Lung microvascular endothelial cell (primary cell): ENCODE measurements around the gene NYNRIN. TPM values are rescaled to one million over a fixed set of nuclear protein-coding genes. Genes with fewer than 3 reads are reported as not detected.
A peak's percentile ranks its signal among the peaks of the same experiment; 100 is the strongest.
"Not testable (repeated sequence)": the region's sequence is repeated elsewhere in the genome, so short reads cannot be mapped to it uniquely, and the experiment has no call there.

Experiments
- DNase-seq, 2 donors: peaks; one replicate each; pipeline versions ENCODE4 v3.0.0 to v3.0.0-alpha.2; 2010; ENCODE audit warnings: low read depth in 2 of 2
- total RNA-seq: library from RNA; depleted of rRNA; stranded (reverse); fragments of >200 nt; gene quantifications from 2 replicates; pipeline ENCODE4 v1.2.1, GENCODE V29; 2014

NYNRIN gene
- total RNA-seq, 1 donor from 2014 or later: 1.4 TPM

DNA sequence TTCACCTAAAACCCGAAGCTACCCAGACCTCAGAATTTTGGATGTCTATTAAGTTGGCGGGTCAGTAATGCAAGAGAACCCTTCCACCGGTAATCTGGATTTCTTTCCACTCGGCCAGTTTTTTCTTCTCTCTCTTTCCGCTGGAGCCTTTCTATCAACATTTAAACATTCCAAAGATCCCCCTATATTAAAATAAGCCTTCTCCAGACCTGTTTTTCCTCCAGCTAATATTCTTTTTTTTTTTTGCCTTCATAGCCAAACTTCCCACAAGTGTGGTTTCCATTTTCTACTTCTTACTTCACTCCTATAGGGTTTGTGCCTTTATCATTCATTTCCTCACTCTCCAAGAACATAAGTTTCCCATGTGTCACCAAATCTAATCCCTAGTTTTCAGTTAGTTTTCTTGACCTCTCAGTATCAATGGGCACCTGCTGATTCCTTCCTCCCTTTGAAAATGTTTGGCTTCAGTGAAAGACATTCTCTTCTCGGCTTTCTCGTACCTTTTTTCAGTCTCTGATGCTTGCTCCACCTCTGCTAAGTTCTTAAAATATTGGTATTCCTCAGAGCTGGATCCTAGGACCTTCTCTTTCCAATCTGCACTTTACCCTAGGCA lies 44.4 kb downstream of the NYNRIN start:
- DNase-seq: no peak

DNA sequence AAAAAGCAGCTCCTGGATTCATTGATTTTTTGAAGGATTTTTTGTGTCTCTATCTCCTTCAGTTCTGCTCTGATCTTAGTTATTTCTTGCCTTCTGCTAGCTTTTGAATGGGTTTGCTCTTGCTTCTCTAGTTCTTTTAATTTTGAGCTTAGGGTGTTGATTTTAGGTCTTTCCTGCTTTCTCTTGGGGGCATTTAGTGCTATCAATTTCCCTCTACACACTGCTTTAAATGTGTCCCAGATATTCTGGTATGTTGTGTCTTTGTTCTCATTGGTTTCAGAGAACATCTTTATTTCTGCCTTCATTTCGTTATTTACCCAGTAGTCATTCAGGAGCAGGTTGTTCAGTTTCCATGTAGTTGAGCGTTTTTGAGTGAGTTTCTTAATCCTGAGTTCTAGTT lies 52.0 kb downstream of the NYNRIN start:
- DNase-seq: not testable (repeated sequence)

DNA sequence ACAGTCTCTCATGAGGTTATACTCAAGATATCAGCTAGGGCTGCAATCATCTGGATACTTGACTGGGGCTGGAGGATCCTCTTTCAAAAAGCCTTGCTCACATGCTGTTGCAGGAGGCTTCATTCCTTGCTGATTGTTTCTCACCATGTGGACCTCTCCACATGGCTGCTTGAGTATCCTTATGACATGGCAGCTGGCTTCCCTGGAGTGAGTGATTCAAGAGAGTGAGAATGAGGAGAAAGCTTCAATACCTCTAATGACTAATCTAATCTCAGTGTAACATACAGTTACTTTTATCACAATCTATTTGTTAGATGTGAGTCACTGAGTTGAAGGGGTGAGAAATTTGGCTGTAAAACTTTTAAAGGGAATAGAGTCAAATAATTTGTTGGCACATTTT lies 58.2 kb downstream of the NYNRIN start:
- no peak for DNase-seq

DNA sequence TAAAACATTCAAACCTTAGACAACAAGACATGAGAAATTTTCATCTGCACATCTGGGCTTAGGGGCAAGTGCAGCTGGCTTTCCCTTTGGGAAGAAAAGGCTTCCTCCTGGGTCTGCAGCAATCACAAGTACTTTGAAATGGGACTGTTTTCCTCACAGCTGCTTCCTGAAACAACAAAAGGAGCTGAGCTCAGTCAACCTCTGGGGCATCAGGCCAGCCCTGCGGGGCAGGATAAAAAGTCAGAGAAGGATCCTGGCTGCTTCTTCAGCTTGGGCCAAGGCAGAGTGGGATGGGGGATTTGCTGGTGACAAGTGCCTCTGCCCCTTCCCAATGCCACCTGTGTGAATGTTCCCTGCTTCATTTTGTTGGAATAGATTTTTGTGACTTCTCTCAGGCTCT lies 59.9 kb downstream of the NYNRIN start:
- DNase-seq: peak in 1 of 2 donors; percentile 73

DNA sequence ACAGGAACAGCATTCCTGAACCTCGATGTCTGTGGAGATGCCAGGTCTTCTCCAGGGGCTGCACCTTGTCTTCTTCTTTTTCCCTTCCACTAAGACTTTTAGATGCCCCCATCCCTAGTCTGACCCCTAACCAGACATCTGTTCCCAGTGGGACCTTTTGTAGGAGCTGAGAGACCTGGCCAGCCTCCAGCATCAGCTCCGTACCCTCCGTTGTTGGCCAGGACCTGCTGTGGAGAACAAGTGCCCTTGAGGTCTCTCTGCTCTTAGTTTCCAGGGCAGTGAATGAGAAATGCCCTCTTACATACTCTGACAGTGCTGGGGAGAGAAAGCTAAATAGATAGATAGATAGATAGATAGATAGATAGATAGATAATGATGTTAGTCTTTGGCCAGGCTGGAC lies 60.5 kb downstream of the NYNRIN start:
- DNase-seq: no peak

DNA sequence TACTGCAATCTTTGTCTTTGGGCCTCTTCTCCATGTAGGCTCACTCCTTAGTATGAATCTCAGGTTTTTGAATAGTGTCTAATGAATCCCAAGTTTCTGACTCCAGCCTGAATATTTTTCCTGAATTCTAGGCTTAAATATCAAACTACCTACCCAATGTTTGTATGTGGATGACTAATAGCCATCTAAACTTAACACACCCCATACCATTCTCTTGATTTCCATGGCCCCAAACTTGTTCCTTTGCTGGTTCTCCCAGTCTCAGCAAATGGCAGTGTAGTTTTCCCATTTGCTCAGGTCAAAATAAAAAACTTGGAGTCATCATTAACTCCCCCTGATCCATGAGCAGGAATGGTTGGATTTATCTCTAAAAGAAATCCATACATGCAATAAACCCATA lies 62.5 kb downstream of the NYNRIN start:
- no peak for DNase-seq

DNA sequence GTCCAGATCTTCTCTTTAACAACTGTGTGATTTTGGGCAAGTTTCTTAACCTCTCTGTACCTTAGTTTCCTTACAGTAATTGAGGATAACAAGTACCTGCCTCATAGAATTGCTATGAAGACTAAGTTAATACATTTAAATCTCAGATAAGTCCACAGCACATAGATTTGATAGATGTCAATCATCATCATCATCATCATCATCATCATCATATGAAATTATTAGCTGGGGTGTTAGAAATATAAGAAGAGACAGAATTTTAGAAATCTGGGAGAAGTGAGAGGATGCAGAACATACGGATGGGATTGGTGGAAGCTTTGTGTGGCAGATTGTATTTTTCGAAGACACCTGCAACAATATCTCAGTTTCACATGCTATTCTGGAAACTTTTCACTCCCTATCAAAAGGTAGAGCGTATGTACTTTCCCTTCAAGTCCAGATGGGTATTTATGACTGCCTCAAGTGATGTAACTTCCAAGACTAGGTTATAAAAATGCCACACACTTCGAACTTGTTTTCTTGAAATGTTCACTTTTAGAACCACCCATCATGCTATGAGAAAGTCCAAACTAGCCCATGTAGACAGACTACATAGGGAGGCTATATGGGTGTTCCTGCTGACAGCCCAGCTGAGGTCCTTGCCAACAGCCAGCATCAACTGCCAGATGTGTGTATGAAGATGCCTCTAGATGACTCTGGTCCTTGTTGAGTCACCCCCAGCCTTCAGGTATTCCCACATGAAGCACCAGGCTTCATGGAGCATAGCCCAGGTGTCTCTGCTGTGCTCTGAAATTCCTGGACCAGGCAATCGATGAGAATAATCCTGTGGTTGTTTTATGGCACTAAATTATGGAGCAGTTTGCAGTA lies 64.4 kb downstream of the NYNRIN start:
- no peak for DNase-seq

DNA sequence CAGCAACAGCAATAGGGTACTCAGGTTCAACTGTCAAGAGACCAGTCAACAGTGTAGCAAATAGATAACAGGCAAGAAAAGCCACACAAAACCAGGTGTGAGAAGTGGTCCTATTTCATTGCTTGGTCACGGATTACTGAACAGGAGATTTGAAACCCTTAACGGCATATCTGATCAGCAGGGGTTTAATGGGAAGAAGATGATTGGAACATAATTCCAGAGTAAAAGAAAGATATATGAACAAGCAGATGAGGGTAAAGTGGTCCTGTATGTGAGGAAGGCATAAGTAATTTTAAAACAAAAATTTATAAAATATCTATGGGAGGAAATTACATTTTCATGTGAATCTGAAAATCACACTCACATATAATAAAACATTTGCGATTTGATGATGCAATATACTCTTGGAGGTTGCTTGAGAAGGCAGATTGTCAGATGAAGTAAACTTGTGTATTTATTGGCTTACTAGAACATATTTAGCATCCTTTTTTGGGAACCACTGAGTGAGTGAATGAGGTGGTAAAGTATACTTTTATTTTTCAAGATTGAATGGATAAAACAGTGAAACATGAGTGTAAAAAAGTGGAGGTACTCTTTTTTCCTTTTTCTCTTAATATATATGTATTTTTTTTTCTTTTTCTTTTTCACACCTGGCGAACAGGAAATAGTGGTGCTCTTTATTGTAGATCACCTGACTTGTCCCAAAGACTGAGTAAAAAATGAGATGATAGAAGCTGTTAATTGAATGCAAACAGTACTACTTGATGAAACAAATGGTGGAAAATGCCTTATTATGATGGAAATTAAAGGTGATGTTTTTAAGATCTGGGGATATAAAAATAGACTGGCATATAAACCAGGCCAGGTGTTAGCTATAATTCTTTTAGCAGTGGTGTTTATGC lies 65.3 kb downstream of the NYNRIN start:
- DNase-seq: no peak

DNA sequence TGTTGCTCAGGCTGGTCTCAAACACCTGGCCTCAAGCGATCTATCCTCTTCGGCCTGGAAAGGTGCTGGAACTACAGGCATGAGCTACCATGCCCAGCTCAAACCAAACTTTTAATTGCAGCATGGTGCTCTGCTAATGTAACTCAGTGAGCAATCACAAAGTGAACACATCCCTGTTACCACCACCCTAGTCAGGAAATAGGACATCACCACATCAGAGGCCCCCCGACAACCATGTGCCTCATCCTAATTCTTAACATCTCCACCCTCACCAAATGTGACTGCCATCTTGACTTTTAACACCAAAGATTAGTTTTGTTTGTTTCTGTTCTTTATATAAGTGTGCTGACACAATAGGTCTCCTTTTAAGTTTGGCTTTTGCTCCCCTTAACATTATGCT lies 66.6 kb downstream of the NYNRIN start:
- no peak for DNase-seq

DNA sequence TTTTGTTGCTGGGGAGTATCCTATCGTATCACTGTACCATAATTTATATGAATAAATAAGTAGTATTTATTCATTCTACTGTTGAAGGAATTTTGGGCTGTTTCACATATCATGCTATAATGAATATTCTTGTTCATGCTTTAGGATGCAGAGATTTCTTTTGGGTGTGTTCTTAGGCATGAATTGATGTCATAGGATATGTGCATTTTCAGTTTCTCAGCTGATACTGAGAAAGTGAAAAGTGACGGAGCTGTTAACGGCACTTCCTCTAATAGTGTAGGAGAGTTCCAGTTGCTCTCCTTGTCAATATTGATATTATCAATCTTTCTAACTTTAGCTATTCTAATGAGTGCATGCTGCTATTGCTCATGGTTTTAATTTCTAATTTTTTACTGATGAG lies 67.0 kb downstream of the NYNRIN start:
- no peak for DNase-seq

Other genes starting within 250 kb of the NYNRIN start
- 41.6 and 42.9 TPM in 2 replicates for gene IRF9, start 237.7 kb upstream of the NYNRIN start, total RNA-seq
- 1.1 and 1.2 TPM in 2 replicates for gene REC8, start 226.9 kb upstream of the NYNRIN start, total RNA-seq
- 24.4 and 25.7 TPM in 2 replicates for gene IPO4, start 210.2 kb upstream of the NYNRIN start, total RNA-seq
- 30.5 and 46.2 TPM in 2 replicates for gene TM9SF1, start 203.6 kb upstream of the NYNRIN start, total RNA-seq
- not detected in 2 replicates for gene TSSK4, start 193.3 kb upstream of the NYNRIN start, total RNA-seq
- gene CHMP4A, start 185.5 kb upstream of the NYNRIN start, total RNA-seq: 12.2 and 16.3 TPM in 2 replicates
- 8.3 and 13.7 TPM in 2 replicates for gene MDP1, start 182.9 kb upstream of the NYNRIN start, total RNA-seq
- 193 and 210 TPM in 2 replicates for gene NEDD8, start 166.6 kb upstream of the NYNRIN start, total RNA-seq
- 87.6 and 109 TPM in 2 replicates for gene GMPR2, start 166.1 kb upstream of the NYNRIN start, total RNA-seq
- gene TINF2, start 156.4 kb upstream of the NYNRIN start, total RNA-seq: 34.9 and 63.5 TPM in 2 replicates
- under 0.01 and 0.20 TPM in 2 replicates for gene TGM1, start 135.8 kb upstream of the NYNRIN start, total RNA-seq
- gene RABGGTA, start 127.4 kb upstream of the NYNRIN start, total RNA-seq: 11.8 and 17.3 TPM in 2 replicates
- gene DHRS1, start 99.2 kb upstream of the NYNRIN start, total RNA-seq: 6.3 and 8.7 TPM in 2 replicates
- gene NOP9, start 99.2 kb upstream of the NYNRIN start, total RNA-seq: 15.7 and 20.4 TPM in 2 replicates
- gene CIDEB, start 91.0 kb upstream of the NYNRIN start, total RNA-seq: 1.3 and 2.6 TPM in 2 replicates
- 2.0 and 2.8 TPM in 2 replicates for gene LTB4R2, start 88.9 kb upstream of the NYNRIN start, total RNA-seq
- gene LTB4R, start 87.5 kb upstream of the NYNRIN start, total RNA-seq: 2.0 and 2.2 TPM in 2 replicates
- gene ADCY4, start 63.9 kb upstream of the NYNRIN start, total RNA-seq: 34.9 and 60.1 TPM in 2 replicates
- gene RIPK3, start 59.0 kb upstream of the NYNRIN start, total RNA-seq: 0.60 and 0.65 TPM in 2 replicates
- gene NFATC4, start 30.8 kb upstream of the NYNRIN start, total RNA-seq: 0.60 and 0.87 TPM in 2 replicates
- 0.20 and 0.22 TPM in 2 replicates for gene CBLN3, start 30.7 kb downstream of the NYNRIN start, total RNA-seq
- 30.3 and 45.8 TPM in 2 replicates for gene KHNYN, start 31.0 kb downstream of the NYNRIN start, total RNA-seq
- 6.5 and 7.3 TPM in 2 replicates for gene SDR39U1, start 43.8 kb downstream of the NYNRIN start, total RNA-seq
- gene CMA1, start 109.3 kb downstream of the NYNRIN start, total RNA-seq: not detected in 2 replicates
- gene CTSG, start 177.2 kb downstream of the NYNRIN start, total RNA-seq: not detected in 2 replicates
- gene GZMH, start 210.7 kb downstream of the NYNRIN start, total RNA-seq: not detected in 2 replicates
- not detected in 2 replicates for gene GZMB, start 235.2 kb downstream of the NYNRIN start, total RNA-seq